GF-D8 (cell line): ENCODE measurements around the gene SH3D21.
A peak's percentile ranks its signal among the peaks of the same experiment; 100 is the strongest.

ENCODE experiments used
- DNase-seq: peaks from one replicate; lab custom pipeline; 2025; lab: John Stamatoyannopoulos, UW

The SH3D21 gene

DNA sequence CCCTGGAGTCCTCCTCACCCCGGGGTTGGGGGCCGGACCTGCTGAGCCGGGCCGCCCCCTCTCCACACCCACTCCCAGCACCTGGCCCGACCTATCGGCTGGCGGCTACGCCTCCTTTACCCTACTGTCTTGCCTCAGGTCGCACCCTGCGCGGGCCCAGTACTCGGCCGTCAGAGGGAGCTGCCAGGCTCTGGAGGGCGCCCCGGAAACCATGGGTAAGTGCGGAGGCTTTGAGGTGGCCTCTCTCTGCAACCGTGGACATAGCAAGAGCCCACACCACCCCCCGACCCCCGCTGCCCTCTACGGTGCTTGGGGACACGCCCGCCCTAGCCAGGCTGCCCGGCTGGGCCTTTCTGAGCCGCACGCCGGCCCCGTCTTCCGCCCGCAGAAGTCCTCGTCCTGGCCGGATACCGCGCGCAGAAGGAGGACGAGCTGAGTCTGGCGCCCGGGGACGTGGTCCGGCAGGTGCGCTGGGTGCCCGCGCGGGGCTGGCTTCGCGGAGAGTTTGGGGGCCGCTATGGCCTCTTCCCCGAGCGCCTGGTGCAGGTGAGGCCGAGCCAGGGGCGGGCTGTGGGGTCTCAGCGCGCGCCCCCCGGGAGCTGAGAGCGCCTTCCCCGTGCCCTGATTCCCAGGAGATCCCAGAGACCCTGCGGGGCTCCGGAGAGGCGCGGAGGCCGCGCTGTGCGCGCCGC, at the start of gene SH3D21:
TSS of gene SH3D21 (plus strand) at position 159 of the 692 bp plus-strand sequence. CDS start at position 212, 53 bp downstream.
- no peak for DNase-seq

DNA sequence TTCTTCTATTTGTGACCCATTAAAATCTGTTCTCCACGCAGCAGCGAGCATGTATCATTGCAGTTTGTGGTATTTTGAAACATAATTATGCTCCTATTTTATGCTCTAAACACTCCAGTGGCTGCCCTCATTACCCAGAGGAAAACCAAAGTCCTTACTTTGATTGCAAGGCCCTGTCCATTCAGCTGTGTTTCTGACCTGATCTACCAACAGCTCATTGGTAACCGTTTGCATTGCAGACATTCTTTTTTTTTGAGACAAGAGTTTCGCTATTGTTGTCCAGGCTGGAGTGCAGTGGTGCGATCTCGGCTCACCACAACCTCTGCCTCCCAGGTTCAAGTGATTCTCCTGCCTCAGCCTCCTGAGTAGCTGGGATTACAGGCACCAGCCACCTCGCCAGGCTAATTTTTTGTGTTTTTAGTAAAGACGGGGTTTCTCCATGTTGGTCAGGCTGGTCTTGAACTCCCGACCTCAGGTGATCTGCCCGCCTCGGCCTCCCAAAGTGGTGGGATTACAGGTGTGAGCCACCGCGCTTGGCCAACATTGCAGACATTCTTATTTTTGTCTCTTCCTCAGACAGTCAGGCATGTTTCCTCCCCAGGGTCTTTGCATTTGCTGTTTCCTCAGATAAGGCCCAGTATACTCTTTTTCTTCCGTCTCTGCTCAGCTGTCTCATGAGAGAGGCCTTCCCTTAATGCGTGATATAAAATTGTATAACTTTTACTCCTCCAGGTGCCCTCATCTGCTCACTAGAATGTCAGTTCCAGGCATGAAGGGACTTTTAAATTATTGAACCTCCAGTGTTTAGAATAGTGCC, 49.4 kb upstream of the SH3D21 start:
- no peak for DNase-seq

DNA sequence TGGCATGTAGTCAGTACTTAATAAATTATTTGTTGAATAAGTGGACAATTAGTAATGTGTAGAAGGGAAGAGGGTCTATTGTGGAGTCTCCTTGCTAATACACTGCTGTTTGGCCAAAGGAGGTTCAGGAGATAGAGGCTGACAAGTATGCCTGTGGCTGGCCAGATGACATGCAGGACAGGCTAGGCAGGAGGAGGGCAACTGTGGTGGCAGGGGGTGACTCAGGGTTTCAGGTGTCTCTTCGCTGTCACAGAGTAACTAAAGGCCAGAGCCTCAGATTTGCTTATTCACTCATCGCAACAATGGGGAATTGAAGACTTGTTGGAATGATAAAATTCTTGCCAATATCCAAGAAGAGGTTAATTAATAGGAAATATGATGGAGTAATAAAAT, 48.8 kb upstream of the SH3D21 start:
- DNase-seq: no peak

DNA sequence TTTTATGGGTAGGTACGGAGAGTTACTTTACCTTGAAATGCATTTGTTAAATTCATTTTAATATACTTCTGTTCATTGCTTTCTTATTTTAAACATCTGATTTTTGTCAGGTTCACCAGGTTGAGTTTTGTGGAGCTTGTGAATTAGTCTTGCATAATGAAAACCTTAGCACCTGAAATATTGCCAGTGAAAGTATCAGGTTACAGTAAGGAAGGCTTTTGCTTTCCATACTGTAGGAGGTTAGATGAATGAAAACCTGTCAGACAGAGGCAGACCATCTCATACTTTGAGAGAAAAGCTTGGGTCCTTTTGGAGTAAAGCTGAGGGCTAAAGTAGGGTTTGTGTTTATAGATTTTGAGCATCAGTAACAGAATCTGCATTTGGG, 47.2 kb upstream of the SH3D21 start:
- no peak for DNase-seq

DNA sequence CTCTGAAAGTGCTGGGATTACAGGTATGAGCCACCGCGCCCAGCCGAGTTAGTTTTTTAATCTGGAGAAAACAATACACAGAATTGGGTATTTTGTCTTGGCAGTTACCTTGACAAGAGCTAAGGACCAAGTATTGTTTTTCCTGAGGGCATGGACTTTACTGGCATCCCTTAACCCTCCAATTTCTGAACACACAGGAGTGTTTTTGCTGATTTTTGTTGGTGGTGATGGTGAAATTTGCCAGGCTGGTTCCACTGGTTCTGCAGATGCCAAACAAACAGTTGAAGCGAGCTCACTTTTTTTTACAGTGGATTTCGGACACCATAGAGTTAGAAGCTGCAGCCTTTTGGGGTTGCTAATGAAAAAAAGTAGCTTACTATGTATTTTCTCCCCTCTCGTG, 37.2 kb upstream of the SH3D21 start:
- DNase-seq: no peak

DNA sequence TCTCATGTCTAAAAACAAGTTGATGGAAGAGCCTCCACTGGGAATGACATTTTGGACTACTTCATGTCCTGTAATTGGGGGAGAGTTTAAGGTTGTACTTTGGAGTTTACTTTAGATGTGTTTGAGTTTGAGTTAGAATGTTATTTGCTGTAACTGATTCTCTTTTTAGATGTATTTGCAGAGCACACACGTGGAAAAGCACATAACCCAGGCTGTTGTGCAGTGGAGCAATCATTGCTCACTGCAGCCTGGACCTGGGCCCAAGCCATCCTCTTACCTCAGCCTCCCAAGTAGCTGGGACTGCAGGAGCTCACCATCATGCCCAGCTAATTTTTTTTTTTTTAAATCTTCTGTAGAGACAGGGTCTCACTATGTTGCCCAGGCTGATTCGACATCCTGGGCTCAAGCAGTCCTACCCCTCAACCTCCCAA, 36.7 kb upstream of the SH3D21 start:
- DNase-seq: no peak

DNA sequence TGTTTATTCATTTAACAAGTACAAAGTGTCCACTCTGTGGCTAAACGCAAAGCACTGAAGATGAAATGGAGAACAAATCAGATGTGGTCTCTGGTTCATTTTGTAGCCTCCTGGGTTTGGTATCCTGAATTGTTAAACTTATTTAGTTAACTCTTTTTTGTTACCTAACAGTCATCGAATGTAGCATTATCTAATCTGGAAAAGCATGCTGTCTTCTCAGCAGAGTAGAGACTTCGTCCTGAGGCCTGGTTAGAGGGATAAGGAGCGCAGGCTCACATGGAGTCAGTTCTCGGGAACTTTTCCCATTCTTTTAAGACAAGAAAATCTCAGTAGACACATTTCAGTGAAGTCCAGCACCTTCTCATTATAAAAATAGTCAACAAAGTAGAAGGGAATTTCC, 33.1 kb upstream of the SH3D21 start:
- DNase-seq: no peak

DNA sequence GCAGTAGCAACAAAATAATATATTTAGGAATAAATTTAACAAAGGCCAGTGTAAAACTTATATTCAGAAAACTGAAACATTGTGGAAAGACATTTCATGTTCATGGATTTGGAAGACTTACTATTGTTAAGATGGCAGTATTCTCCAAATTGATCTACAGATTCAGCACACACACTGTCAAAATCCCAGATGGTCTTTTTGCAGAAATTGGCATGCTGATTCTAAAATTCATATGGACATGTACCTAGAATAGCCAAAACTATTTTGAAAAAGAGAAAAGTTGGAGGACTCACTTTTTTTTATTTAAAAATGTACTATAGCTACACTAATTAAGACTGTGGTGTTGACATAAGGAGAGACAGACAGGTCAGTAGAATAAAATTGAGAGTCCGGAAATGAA, 32.0 kb upstream of the SH3D21 start:
- DNase-seq: no peak

DNA sequence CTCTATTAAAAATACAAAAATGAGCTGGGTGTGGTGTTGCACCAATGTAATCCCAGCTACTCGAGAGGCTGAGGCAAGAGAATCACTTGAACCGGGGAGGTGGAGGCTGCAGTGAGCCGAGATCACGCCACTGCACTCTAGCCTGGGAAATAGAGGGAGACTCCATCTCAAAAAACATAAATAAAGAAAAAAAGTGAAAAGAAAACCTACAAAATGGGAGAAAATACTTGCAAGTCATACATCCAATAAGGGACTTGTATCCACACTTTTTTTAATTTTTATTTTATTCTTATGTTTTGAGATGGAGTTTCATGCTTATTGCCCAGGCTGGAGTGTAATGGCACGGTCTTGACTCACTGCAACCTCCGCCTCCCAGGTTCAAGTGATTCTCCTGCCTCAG, 29.5 kb upstream of the SH3D21 start:
- DNase-seq: no peak

DNA sequence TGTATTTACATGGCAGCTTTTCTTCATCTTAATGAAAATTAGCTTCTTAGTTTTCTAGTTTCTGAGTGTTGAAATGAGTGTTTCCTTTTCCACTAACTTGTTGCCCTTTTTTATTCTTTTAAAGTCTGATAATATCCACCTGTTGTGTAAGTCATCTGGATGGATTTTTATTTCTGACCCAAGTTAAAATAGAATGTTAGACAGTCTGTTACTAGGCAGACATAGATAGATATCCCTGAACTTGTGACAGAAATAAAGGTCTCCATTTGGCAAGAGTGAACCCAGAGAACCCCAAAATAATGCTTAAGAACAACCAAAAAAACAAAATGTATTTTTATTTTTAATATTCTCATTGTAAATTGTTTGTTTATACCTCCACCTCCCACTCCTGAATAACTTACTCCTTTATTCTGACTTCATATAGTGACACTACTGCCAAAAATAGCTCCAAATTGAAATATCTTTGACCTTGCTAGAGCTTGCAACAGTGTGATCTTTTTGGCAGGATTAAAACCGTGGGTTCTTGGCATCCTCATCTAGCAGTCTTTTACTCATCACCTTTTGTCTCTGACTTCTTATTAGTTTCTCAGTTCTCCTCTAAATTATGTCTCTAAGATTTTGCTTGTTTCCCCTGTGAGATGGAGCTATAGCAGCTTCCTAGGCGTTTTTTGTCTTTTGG, 26.9 kb upstream of the SH3D21 start:
- no peak for DNase-seq

DNA sequence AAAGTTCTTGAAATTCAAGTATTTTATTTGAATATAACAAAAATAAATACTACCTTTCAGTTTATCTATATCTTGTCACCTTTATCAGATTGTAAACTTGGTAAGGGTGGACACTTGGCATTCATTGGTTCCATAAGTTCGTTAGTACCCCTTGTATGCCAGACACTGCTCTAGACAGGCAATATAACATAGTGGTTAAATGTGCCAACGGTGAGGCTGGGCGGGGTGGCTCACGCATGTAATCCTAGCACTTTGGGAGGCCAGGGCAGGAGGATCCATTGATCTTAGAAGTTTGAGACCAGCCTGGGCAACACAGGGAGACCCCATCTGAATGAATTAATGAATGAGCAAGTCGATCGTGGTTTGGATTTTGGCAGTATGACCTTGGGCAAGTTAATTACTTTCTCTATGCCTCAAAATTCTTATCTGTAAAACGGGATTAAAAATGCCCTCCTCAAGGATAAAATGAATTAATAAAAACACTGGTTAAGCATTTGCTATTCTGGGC, 26.3 kb upstream of the SH3D21 start:
- DNase-seq: no peak

DNA sequence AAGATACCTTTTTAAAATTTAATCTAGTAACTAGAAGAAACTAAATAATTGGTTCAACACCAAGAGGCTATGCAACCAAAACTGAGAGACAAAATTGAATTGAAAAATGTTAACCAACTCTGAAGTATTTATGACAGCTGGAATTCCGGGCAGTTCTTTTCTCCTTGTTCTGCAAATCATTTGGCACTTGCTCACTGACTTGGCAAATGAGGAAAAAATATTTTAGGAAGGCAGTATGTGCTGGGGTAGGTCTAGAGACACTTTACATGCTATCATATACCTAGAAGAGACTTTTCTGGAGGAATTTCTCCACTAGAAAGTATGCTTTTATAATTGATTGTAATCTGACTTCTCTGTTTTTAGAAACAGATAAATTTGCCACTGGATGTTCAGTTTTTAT, 22.1 kb upstream of the SH3D21 start:
- DNase-seq: no peak

DNA sequence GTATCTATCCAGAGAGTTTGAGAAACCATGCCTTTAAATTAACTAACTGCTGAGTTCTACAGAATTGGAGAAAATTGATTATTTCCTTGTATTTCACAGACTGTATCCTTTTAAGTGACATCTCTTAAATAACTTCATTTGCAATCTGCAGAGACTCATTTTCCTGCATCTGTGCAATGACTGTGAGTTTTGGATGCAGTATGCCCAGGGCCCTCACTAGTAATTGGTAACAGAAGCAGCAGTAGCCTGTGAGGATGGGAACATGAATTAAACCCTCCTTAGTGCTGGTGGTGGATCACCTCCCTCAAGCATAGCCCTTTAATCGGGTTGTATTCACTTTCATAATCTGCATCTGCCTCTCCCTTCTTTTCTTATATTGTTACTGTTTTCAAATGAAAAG, 21.7 kb upstream of the SH3D21 start:
- DNase-seq: no peak

DNA sequence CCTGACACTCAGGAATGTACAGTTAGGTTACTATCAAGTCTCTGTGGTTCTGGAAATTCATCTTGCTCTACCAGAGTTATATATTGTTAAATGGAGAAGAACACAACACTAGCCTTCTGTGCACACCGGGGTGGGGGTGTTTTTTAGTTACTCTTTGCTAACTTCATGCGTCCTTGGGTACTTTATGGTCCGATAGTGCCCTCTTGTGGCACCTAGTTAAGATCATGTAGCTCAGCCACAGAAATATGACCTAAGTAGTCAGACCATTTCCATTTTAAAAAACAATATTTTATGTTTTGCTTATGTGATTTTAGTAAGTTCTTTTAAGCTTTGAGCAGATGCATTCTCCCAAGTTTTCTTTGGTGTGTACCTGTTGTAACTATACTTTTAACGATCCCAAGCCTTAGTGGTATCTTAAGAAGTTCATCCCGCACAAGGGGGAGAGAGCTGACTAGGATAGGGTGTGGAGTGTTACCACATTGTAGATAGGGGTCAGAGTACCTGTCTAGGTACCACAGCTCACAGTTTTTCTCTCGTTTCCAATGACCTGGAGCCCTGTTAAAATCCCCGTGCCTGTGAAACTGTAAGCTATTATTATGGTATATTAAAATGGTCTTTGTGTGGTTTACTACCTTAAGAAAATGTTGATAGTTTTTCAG, 20.6 kb upstream of the SH3D21 start:
- DNase-seq: peak; percentile 52

DNA sequence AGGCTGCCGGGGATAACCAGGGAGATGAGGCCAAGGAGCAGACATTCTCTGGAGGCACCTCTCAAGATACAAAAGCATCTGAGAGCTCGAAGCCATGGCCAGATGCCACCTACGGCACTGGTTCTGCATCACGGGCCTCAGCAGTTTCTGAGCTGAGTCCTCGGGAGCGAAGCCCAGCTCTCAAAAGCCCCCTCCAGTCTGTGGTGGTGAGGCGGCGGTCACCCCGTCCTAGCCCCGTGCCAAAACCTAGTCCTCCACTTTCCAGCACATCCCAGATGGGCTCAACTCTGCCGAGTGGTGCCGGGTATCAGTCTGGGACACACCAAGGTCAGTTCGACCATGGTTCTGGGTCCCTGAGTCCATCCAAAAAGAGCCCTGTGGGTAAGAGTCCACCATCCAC, 19.4 kb upstream of the SH3D21 start:
- DNase-seq: no peak

DNA sequence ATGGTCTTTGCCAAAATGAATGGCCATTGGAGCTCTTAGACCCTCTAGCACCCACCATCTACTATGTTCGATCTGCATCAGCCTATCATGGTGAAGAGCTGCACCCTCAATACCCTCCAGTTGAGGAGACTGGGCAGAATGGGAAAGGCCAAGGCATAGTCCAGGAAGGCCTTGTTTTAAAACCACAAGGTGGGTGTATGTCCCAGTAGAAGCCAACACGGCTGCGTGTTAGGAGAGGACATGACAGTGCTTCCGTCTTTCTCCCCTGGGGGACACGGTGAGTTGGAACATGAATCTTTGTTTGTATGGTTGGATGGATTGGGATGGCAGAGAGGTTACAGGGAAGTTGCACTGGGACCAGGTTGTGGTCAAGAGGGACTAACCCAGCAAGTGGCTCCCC, 18.6 kb upstream of the SH3D21 start:
- no peak for DNase-seq

DNA sequence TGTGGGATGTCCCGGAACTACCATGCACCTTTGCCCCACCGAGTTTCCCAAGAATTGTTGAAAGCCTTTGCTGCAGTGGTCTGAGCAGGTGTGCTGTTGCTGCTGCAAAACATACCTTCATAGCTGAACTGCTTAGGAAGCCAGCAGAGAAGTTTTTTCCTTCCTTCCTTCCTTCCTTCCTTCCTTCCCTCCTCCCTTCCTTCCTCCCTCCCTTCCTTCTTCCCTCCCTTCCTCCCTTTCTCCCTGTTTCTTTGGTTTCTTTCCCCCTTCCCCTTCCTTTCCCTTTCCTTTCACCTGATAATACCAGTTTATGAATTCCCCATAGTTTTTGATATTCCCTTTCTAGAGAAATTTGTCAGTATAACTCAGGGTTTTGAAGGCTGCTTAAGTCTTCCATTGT, 10.8 kb upstream of the SH3D21 start:
- DNase-seq: no peak

DNA sequence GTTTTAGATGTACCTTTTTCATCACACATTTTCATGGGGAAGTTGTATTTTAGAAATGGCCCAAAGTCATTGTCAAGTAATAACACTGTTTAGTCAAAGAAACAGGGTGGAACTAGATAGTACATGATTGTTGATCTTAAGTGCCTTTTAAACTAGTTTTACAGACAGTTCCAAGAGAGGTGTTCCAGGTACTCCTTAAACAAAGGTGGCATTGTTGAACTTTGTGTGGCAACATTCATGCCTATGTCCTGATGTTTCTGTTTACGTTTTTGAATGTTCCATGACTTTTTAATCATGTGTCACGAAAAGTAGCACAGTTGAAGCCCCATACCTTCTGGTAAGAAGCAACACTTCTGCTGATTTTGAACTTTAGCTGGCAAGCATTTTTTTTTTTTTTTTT, 9.1 kb upstream of the SH3D21 start:
- DNase-seq: no peak

DNA sequence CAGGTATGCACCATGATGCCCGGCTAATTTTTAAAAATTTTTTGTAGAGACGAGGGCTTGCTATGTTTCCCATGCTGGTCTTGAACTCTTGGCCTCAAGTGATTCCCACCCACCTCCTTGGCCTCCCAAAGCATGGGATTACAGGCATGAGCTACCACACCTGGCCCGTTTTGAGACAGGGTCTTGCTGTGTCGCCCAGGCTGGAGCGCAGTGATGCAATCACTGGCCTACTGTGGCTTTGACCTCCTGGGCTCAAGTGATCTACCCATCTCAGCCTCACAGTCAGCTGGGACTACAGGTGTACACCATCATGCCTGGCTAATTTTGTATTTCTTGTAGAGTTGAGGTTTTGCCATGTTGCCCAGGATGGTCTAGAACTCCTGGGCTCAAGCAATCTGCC, 7.5 kb upstream of the SH3D21 start:
- no peak for DNase-seq

DNA sequence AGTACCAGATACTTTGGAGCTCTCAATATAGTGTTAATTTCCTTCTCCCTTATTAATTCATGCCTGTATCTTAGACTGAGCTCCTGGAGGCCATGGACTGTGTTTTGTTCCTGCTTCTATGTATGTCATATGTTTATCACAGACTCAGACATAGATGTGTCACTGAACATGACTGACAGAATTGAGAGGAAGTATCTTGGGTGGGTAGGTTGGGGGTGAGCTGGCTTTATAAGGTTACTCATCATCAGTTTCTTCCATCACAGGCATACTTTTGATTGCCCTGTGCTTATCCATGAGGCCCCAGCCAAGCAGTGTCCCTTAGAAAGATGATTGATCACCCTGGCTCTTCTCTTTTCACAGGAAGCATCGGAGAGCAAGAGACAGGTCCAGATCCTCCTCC, 5.6 kb upstream of the SH3D21 start:
- no peak for DNase-seq

DNA sequence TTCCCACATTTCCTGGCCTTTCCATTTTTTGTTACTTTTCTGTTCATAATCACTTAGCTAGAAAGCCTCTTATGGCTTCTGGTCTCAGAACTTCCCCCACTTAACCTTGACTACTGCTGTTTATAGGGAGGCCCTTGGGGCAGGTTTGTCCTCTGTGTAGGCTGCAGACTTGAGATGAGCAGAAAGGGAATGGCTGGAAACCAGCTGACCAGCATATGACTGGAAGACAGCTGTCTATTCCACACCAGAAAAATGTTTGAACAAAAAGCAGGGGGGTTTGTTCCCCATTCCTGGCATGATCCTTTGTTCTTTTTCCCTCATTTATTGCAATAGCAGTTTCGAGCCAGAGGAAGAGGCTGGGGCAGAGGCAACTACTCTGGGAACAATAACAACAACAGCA, 4.9 kb upstream of the SH3D21 start:
- no peak for DNase-seq

DNA sequence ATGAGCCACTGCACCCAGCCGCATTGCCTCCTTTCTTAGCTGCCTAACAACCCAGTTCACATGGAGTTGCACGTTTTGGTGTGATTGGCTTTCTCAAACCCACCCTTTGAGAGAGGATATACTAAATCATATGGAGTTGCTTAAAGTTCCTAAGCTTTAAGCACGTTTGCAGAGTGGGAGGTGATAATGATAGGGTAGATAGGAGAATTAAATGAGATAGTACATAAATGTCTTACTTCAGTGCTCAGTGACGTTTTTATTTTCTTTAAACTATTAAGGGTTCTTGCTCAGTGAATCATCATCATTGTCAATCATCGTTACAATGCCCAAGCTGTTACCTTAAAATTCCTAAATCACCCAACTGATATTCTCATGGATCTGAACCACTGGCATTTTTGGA, 2.9 kb upstream of the SH3D21 start:
- DNase-seq: no peak
